Measurements from ENCODE around the gene HNF1A.

HNF1A gene

DNA sequence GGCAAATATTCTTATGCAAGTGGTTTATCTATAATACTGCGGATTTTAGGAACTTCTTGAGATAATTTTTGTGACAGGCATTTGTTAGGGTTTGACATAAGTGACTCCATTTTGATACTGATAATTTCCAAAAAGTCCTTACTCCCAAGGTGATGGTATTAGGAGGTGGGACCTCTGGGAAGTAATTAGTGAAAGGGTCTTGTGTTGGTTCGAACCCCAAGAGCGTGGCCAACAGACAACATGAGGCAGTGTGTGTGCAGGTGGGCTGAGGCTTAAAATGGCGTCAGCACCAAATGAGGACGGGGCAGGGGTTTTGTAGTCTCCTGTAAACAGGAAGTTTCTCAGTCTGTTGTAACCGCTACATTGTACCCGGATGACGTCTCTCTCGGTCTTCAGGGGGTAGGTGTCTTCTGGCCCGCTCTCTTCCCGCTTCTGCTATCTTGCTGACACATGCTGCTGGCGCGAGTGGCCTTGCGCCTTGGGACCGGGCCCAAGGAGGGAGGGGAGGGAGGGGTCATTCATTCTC lies 39.7 kb downstream of the HNF1A start:
- TF ChIP-seq ZFX (IDR thresholded peaks at IDR 0.05), result no peak
- TF ChIP-seq, protein P1, sequence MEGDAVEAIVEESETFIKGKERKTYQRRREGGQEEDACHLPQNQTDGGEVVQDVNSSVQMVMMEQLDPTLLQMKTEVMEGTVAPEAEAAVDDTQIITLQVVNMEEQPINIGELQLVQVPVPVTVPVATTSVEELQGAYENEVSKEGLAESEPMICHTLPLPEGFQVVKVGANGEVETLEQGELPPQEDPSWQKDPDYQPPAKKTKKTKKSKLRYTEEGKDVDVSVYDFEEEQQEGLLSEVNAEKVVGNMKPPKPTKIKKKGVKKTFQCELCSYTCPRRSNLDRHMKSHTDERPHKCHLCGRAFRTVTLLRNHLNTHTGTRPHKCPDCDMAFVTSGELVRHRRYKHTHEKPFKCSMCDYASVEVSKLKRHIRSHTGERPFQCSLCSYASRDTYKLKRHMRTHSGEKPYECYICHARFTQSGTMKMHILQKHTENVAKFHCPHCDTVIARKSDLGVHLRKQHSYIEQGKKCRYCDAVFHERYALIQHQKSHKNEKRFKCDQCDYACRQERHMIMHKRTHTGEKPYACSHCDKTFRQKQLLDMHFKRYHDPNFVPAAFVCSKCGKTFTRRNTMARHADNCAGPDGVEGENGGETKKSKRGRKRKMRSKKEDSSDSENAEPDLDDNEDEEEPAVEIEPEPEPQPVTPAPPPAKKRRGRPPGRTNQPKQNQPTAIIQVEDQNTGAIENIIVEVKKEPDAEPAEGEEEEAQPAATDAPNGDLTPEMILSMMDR (conservative IDR thresholded peaks at IDR 0.05), result no peak
- H3K27ac ChIP-seq, result no peak overlapping the region

DNA sequence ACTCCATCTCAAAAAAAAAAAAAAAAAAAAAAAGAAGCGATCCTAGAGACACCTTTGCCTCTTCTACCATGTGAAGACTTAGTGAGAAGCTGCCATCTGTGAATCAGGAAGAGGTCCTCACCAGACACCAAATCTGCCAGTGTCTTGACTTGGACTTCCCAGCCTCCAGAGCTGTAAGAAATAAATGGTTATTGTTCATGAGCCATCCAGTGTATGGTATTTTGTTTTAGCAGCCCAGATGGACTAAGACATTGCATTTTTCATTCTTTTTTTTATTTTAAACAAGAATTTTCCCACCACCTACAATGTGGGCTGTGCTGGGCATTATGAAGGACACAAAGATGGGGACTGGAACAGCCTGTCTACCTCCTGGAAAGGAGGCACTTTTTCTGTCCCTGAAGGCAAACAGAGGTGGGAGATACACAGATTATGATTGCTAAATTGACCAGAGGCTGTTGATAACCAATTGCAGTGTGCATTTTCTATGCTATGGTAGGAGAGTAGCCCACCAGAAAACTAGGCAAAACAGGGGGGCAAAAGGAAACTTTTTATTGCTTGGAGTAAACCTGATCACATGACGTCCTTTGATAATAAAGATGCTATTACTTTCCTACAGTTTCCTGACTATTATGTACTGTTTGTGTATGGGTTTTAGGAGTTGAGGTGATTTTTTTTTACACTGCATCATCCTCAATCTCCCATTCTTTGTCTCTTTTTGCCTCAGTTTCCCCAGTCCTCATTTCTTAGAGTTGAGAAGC lies 40.7 kb downstream of the HNF1A start:
- TF ChIP-seq, protein P1 (conservative IDR thresholded peaks at IDR 0.05), result no peak
- TF ChIP-seq ZFX (IDR thresholded peaks at IDR 0.05), result no peak

DNA sequence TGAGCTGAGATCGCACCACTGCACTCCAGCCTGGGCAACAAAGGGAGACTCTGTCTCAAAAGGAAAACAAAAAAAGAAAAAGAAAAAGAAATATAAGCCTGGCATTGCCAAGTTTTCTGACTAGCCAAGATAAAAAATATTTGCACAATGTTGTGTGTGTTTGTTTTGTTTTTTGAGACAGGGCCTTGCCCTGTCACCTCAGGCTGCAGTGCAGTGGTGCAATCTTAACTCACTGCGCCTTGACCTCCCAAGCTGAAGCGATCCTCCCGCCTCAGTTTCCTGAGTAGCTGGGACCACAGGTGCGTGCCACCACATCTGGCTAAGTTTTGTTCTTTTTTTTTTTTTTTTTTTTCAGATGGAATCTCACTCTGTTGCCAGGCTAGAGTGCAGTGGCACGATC lies 43.4 kb downstream of the HNF1A start:
- TF ChIP-seq ZFX (IDR thresholded peaks at IDR 0.05), result no peak
- TF ChIP-seq, protein P1 (conservative IDR thresholded peaks at IDR 0.05), result no peak
- H3K27ac ChIP-seq, result no peak overlapping the region

More for the DNA sequence above, 40.7 kb downstream of the HNF1A start:
- no peak overlapping the region for H3K27ac ChIP-seq

DNA sequence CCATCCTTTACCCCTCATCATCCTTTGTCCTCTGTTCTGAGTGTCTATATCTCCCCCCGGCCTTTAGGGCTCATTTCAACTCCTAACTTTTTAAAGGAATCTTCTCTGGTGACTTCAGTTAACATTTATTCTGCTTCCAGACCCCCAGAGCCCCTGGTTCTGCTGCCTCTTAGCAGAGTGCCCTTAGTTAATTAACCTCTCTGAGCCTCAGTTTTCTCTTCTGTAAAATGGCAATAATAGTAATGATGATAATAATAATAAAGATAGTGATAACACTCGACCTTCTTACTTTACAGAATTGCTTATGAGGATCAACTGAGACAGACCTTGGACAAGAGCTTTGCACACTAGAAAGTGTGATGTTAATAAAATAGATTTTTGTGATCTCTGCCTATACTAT lies 44.4 kb downstream of the HNF1A start:
- H3K27ac ChIP-seq, result no peak overlapping the region
- TF ChIP-seq, protein P1 (conservative IDR thresholded peaks at IDR 0.05), result no peak
- TF ChIP-seq ZFX (IDR thresholded peaks at IDR 0.05), result no peak

DNA sequence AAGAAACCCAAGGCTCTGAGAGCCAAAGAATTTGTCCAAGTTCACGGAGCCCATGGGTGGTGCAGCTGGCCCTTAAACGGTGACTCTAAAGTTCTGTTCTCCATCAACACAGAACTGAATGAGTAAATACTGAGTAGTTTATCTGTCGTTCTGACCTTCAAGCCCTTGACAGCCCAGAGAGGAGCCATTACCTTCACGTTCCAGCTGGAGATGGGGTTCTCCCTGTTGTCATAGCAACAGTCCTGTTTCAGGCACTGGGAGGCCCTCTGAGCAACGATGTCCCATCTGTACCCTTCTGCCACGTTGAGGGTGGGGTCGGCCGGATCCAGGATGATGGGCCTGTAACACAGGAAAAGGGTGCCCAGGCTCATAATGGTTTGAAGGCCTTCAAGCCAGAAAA lies 45.5 kb downstream of the HNF1A start:
- no peak for TF ChIP-seq ZFX (IDR thresholded peaks at IDR 0.05)
- TF ChIP-seq, protein P1 (conservative IDR thresholded peaks at IDR 0.05), result no peak
- no peak overlapping the region for H3K27ac ChIP-seq

DNA sequence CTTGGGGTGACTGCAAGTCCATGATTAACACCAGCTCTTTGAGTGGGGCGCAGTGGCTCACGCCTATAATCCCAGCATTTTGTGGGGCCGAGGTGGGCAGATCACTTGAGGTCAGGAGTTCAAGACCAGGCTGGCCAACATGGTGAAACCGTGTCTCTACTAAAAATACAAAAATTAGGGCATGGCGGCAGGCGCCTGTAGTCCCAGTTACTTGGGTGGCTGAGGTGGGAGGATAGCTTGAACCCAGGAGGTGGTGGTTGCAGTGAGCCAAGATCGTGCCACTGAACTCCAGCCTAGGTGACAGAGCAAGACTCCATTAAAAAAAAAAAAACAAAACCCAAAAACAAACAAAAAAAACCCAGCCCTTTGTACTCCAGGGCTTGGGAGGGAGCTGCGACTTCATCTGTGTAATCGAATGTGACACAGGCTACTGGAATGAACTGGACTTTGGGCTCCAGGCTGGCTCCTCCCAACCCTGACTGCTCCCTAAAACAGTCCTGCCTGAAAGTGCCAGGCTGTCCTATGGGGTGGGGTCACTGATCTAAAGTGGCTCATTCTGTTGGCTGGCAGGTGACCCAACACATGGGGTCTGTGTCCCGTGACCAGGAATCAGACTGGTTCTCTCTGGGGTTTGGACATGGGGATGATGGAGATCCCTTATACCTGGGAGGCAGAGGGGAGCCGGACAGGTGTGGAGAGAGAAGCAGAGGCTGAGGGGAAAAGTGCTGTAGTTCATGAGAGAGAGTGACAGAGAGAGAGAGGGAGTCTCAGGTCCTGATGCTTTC lies 47.3 kb downstream of the HNF1A start:
- TF ChIP-seq, protein P1 (conservative IDR thresholded peaks at IDR 0.05), result no peak
- no peak overlapping the region for H3K27ac ChIP-seq
